ENCODE data around the gene PARL.

PARL gene

DNA sequence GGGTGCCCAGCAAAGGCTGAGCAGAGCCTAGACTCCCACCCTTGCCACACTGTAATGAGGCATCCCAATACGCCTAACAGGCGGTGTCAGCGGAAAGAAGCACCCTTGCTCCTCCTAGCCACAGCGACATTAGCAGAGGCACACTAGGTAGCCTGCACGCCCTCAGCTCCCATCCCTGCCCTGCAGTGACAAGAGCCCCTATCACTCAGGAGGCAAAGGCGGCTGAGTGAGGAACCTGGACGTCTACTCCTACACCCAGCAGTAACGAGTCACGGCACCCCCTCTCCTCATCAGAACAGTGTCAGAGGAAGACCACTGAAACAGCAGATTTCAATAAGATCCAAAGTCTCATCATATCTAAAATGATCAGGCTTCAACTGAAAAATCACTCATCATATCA is 47.3 kb downstream of the PARL start:
- H3K4me3 ChIP-seq (ENCODE audit: low read depth, low read length) = no peak overlapping the region

DNA sequence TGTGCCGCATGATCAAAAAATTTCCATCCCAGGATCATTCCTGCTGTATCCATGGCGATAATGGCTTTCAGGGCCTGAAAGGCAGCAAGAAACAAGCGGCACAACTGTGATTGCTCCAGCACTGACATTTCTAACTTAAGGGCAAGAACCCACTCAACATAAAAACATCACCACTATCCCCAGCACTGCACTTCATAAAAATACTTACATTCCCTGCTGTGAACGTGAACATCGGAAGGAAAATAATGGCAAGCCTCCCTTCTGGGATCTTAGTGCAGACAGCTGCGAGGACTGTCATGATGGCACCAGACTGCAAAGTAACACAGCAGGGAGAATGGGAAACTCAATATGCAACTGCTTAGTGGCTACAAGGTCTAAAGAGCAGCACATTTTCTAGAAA is 51.2 kb downstream of the PARL start:
- TF ChIP-seq CTCF (IDR thresholded peaks at IDR 0.05; ENCODE audit: low read depth, low read length) = no peak

More for the DNA sequence above, 47.3 kb downstream of the PARL start:
- no peak for TF ChIP-seq CTCF (IDR thresholded peaks at IDR 0.05; ENCODE audit: low read depth, low read length)

GRCh38 chr3:183830187-183830586 is 54.5 kb downstream of the PARL start:
- H3K4me3 ChIP-seq (ENCODE audit: low read depth, low read length) = no peak overlapping the region
- TF ChIP-seq CTCF (IDR thresholded peaks at IDR 0.05; ENCODE audit: low read depth, low read length) = no peak

More for the DNA sequence above, 51.2 kb downstream of the PARL start:
- no peak overlapping the region for H3K4me3 ChIP-seq (ENCODE audit: low read depth, low read length)

GRCh38 chr3:183829466-183829865 is 55.2 kb downstream of the PARL start:
- H3K4me3 ChIP-seq (ENCODE audit: low read depth, low read length) = no peak overlapping the region
- TF ChIP-seq CTCF (IDR thresholded peaks at IDR 0.05; ENCODE audit: low read depth, low read length) = no peak

DNA sequence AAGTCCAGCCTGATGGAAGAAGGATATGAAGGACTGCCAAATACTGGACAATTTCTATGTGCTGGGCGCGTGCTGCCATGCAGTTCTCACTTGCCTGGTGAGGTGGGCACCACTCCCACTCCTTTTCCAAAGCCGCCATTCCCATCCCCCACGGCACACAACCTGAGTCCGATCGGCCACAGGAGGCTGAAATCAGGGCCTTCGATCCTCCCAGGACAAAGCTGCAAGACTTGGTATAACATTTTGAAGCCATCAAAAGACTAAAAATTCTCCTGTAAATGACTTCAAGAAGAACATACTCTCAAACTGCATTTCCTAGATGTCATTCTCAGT is 56.2 kb downstream of the PARL start:
- H3K4me3 ChIP-seq (ENCODE audit: low read depth, low read length) = no peak overlapping the region
- no peak for TF ChIP-seq CTCF (IDR thresholded peaks at IDR 0.05; ENCODE audit: low read depth, low read length)

GRCh38 chr3:183827809-183828537 is 56.7 kb downstream of the PARL start:
- H3K4me3 ChIP-seq (ENCODE audit: low read depth, low read length) = no peak overlapping the region
- no peak for TF ChIP-seq CTCF (IDR thresholded peaks at IDR 0.05; ENCODE audit: low read depth, low read length)

DNA sequence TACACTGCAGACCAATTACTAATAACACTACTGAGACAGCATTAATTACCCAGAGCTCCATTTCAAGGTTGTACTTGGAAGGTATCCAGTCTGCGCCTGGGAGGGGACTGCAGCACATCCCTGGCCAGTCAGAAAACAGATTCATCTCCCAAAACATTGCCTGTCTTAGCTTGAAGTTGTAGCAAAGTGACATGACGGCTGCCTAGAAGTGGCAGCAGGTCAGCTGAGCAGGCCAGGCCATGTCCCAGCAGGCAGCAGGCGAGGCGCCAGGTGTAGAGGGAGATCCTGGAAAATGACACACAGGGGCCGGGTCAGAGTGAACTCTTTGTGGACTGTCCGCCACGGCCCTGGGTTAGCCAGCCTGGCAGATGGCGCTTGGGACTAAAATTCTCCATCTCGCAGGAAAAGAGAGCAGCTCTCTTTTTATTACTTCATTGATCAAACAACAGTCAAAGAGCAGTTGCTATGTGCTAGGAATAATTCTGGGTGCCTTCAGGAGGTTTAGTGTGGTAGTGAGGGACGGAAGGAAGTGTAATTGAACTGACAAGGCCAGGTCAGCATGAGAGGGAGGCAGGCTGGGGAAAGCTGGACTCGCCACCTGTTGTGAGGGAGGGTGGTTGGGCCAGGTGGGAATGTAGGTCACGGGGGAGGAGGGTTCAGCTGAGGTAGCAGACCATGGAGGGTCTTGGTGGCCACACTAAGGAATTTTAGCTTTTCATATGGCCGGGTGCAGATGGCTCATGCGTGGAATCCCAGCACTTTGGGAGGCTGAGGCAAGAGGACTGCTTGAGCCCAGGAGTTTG is 58.0 kb downstream of the PARL start:
- no peak for TF ChIP-seq CTCF (IDR thresholded peaks at IDR 0.05; ENCODE audit: low read depth, low read length)
- no peak overlapping the region for H3K4me3 ChIP-seq (ENCODE audit: low read depth, low read length)

Measured in WI38 (cell line).